Measurements from ENCODE around the gene NID1.

The NID1 gene

GRCh38 chr1:236018885-236019453, 45.9 kb downstream of the NID1 start:
- no peak for TF ChIP-seq CTCF (IDR thresholded peaks at IDR 0.05; ENCODE audit: low read depth, low read length)
- TF ChIP-seq, protein P1, sequence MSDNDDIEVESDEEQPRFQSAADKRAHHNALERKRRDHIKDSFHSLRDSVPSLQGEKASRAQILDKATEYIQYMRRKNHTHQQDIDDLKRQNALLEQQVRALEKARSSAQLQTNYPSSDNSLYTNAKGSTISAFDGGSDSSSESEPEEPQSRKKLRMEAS (IDR thresholded peaks at IDR 0.05; ENCODE audit: low read depth, low read length), result no peak
- no peak for TF ChIP-seq POLR2A (IDR thresholded peaks at IDR 0.05; ENCODE audit: extremely low read depth, insufficient read length)
- TF ChIP-seq MYC (IDR thresholded peaks at IDR 0.05; ENCODE audit: low read depth, low read length), result no peak
- H3K4me3 ChIP-seq (ENCODE audit: low read depth, low read length), result no peak overlapping the region
- peak; percentile 8 for DNase-seq (ENCODE audit: low read depth)

DNA sequence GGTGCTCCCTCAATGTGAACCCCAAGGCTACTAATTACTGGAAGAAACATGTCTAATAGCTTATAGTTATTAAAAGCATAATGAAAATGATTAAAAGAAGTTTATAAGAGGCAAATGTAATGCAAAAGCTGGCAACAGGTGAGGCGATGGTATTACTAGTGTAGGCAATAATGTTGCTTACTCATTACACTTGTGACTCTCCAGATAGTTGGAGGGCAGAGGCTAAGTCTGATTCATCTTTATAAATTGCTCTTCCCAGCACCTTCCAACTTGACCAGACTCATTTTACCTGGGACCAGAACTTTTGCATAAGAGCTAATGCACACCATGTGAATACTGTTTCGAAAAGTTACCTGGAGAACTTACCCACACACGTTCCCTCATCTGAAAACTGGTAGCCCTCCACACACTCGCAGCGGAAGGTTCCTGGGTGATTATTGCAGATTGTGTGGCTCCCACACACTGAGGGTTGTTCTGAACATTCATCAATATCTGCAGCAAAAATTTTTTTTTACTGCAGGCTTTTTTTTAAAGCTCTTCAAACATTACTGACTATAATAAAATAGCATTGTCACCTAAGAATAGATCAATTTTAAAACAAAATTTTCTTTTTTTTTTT, 48.0 kb downstream of the NID1 start:
- TF ChIP-seq POLR2A (IDR thresholded peaks at IDR 0.05; ENCODE audit: extremely low read depth, insufficient read length), result no peak
- no peak for DNase-seq (ENCODE audit: low read depth)

GRCh38 chr1:236016083-236016482, 48.8 kb downstream of the NID1 start:
- no peak for TF ChIP-seq CTCF (IDR thresholded peaks at IDR 0.05; ENCODE audit: low read depth, low read length)
- TF ChIP-seq MYC (IDR thresholded peaks at IDR 0.05; ENCODE audit: low read depth, low read length), result no peak
- TF ChIP-seq POLR2A (IDR thresholded peaks at IDR 0.05; ENCODE audit: extremely low read depth, insufficient read length), result no peak
- TF ChIP-seq, protein P1 (IDR thresholded peaks at IDR 0.05; ENCODE audit: low read depth, low read length), result no peak
- no peak for DNase-seq (ENCODE audit: low read depth)
- H3K4me3 ChIP-seq (ENCODE audit: low read depth, low read length), result no peak overlapping the region

More for the DNA sequence above, 48.0 kb downstream of the NID1 start:
- no peak overlapping the region for H3K4me3 ChIP-seq (ENCODE audit: low read depth, low read length)

GRCh38 chr1:236015539-236015938, 49.4 kb downstream of the NID1 start:
- TF ChIP-seq, protein P1 (IDR thresholded peaks at IDR 0.05; ENCODE audit: low read depth, low read length), result no peak
- TF ChIP-seq POLR2A (IDR thresholded peaks at IDR 0.05; ENCODE audit: extremely low read depth, insufficient read length), result no peak
- no peak for TF ChIP-seq CTCF (IDR thresholded peaks at IDR 0.05; ENCODE audit: low read depth, low read length)
- no peak for TF ChIP-seq MYC (IDR thresholded peaks at IDR 0.05; ENCODE audit: low read depth, low read length)
- no peak for DNase-seq (ENCODE audit: low read depth)
- no peak overlapping the region for H3K4me3 ChIP-seq (ENCODE audit: low read depth, low read length)

DNA sequence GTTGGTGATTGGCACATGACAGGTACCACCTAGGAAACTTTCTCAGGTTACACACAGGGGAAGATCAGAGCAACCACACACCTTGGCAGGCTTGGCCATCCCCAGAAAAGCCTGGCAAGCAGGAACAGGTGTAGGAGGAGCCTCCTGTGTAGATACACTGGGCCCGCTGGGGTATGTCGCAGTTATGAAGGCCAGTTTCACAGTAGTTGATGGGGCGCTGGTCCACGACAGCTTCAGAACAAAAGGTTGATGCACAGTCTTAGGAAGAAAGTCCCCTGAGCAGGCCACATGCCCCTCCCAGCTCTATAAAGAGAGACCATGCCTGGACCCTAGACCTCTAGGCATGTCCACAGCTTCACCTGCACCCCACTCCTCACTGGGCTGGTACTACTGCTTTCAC, 51.6 kb downstream of the NID1 start:
- no peak for DNase-seq (ENCODE audit: low read depth)
- no peak overlapping the region for H3K4me3 ChIP-seq (ENCODE audit: low read depth, low read length)
- TF ChIP-seq, protein P1 (IDR thresholded peaks at IDR 0.05; ENCODE audit: low read depth, low read length), result no peak
- no peak for TF ChIP-seq POLR2A (IDR thresholded peaks at IDR 0.05; ENCODE audit: extremely low read depth, insufficient read length)
- no peak for TF ChIP-seq MYC (IDR thresholded peaks at IDR 0.05; ENCODE audit: low read depth, low read length)
- TF ChIP-seq CTCF (IDR thresholded peaks at IDR 0.05; ENCODE audit: low read depth, low read length), result no peak

GRCh38 chr1:236011641-236012040, 53.2 kb downstream of the NID1 start:
- H3K4me3 ChIP-seq (ENCODE audit: low read depth, low read length), result no peak overlapping the region
- TF ChIP-seq, protein P1 (IDR thresholded peaks at IDR 0.05; ENCODE audit: low read depth, low read length), result peak; percentile 24; the same call in 1 of the 2 replicates
- TF ChIP-seq POLR2A (IDR thresholded peaks at IDR 0.05; ENCODE audit: extremely low read depth, insufficient read length) (no peak), CTCF (IDR thresholded peaks at IDR 0.05; ENCODE audit: low read depth, low read length) (no peak)
- no peak for DNase-seq (ENCODE audit: low read depth)
